NCI-H345 treated with DMSO at 0.1 percent for 48 hours (cell line): ENCODE data around the gene RIPOR2.

Experiments
- DNase-seq: peaks from one replicate; lab custom pipeline; 2025; ENCODE audit not compliant: unreplicated experiment; lab: John Stamatoyannopoulos, UW

Gene RIPOR2

GRCh38 chr6:24854077-24854666, 81.6 kb downstream of the RIPOR2 start:
- DNase-seq, result no peak

GRCh38 chr6:24851086-24851485, 84.7 kb downstream of the RIPOR2 start:
- DNase-seq, result no peak

- DNase-seq, result no peak
These were observed 86.0 kb downstream of the RIPOR2 start for GRCh38 chr6:24849713-24850112.

GRCh38 chr6:24848461-24848860, 87.3 kb downstream of the RIPOR2 start:
- DNase-seq, result peak; percentile 92

- no peak for DNase-seq
These were observed 88.4 kb downstream of the RIPOR2 start for GRCh38 chr6:24847402-24847801.

GRCh38 chr6:24845578-24845977, 90.2 kb downstream of the RIPOR2 start:
- DNase-seq, result no peak

- no peak for DNase-seq
These were observed 90.9 kb downstream of the RIPOR2 start for GRCh38 chr6:24844903-24845302.

- DNase-seq, result no peak
These were observed 91.7 kb downstream of the RIPOR2 start for GRCh38 chr6:24844061-24844460.

- DNase-seq, result no peak
These were observed 95.6 kb downstream of the RIPOR2 start for GRCh38 chr6:24840187-24840586.

- DNase-seq, result no peak
These were observed 96.8 kb downstream of the RIPOR2 start for GRCh38 chr6:24838994-24839393.

- DNase-seq, result no peak
These were observed 97.7 kb downstream of the RIPOR2 start for GRCh38 chr6:24838081-24838480.

- DNase-seq, result no peak
These were observed 99.7 kb downstream of the RIPOR2 start for GRCh38 chr6:24836109-24836508.

GRCh38 chr6:24833711-24834386, 101.9 kb downstream of the RIPOR2 start:
- no peak for DNase-seq

GRCh38 chr6:24832794-24833193, 103.0 kb downstream of the RIPOR2 start:
- DNase-seq, result no peak

- DNase-seq, result no peak
These were observed 103.7 kb downstream of the RIPOR2 start for GRCh38 chr6:24831771-24832716.

- no peak for DNase-seq
These were observed 106.1 kb downstream of the RIPOR2 start for GRCh38 chr6:24829657-24830056.

GRCh38 chr6:24827970-24828369, 107.8 kb downstream of the RIPOR2 start:
- DNase-seq, result no peak

GRCh38 chr6:24827162-24827561, 108.6 kb downstream of the RIPOR2 start:
- DNase-seq, result no peak

- DNase-seq, result no peak
These were observed 110.6 kb downstream of the RIPOR2 start for GRCh38 chr6:24825130-24825630.

- no peak for DNase-seq
These were observed 111.4 kb downstream of the RIPOR2 start for GRCh38 chr6:24824142-24824938.

- no peak for DNase-seq
These were observed 112.6 kb downstream of the RIPOR2 start for GRCh38 chr6:24823185-24823584.
